AG04450 (cell line): ENCODE data around the gene CYP11A1. TPM values are rescaled to one million over a fixed set of nuclear protein-coding genes. Genes with fewer than 3 reads are reported as not detected.

ENCODE experiments used
- CTCF ChIA-PET: fragments of 300-600, 350-600 bp; formaldehyde crosslinking; extraction: SDS; loops from one replicate; lab custom pipeline; 2022; ENCODE audit warnings: antibody characterized with exemption, inconsistent platforms; lab: Charles Lee
- POLR2A ChIA-PET: fragments of 350-600 bp; formaldehyde crosslinking; extraction: SDS; loops from one replicate; lab custom pipeline; 2021; ENCODE audit warnings: antibody characterized with exemption, inconsistent platforms; lab: Yijun Ruan, JAX
- DNase-seq: peaks from one replicate; pipeline ENCODE4 v3.0.0-alpha.2; 2011; ENCODE audit warnings: low read depth, low spot score
- H3K27ac ChIP-seq: one replicate; pipeline ENCODE4 v1.5.1; 2012; ENCODE audit warnings: low read depth, low read length, control low read depth
- H3K27me3 ChIP-seq: one replicate; pipeline ENCODE4 v1.6.0; 2012; ENCODE audit warnings: low read length; ENCODE audit not compliant: control insufficient read depth, insufficient read depth
- H3K4me3 ChIP-seq: 2 replicates; pipeline ENCODE4 v1.5.1; 2011; ENCODE audit warnings: mild to moderate bottlenecking, low read depth, low read length, control low read depth
- H3K9me3 ChIP-seq: 2 replicates; pipeline ENCODE4 v1.5.1; 2012; ENCODE audit warnings: low read length; ENCODE audit not compliant: control insufficient read depth, insufficient read depth
- CTCF ChIP-seq: IDR thresholded peaks from 2 replicates; pipeline ENCODE4 v1.5.1; 2011; ENCODE audit warnings: low read depth, low read length, control low read depth, inconsistent platforms
- polyA plus RNA-seq: library from polyadenylated mRNA; depleted of rRNA; stranded (reverse); fragments of >200 nt; gene quantifications from 2 replicates; pipeline ENCODE4 v1.2.3, GENCODE V29; 2011

The CYP11A1 gene
- polyA plus RNA-seq, 1 experiment: 0.14 TPM

- ChIA-PET CTCF (interaction anchor here (2.0 kb wide), 1 partner anchor 13 kb away, joined by 6 read pairs; no protein-coding TSS in a partner anchor), POLR2A (no interaction called here)
- no peak for TF ChIP-seq CTCF
- no peak overlapping the region for H3K4me3 ChIP-seq
- H3K27me3 ChIP-seq: peaks cover 35% of the 10 kb centered on the region
- H3K27ac ChIP-seq: no peak overlapping the region
- no peaks in the 10 kb centered on the region for H3K9me3 ChIP-seq
- no peak for DNase-seq
Measured at GRCh38 chr15:74334127-74334526, 33.3 kb downstream of the CYP11A1 start.

GRCh38 chr15:74333662-74334061, 33.8 kb downstream of the CYP11A1 start:
- CTCF ChIA-PET: interaction anchor here (2.0 kb wide), 1 partner anchor 13 kb away, joined by 6 read pairs; no protein-coding TSS in a partner anchor

GRCh38 chr15:74333093-74333492, 34.4 kb downstream of the CYP11A1 start:
- peaks cover 38% of the 10 kb centered on the region for H3K27me3 ChIP-seq
- POLR2A ChIA-PET: no interaction called here

More at GRCh38 chr15:74333662-74334061, 33.8 kb downstream of the CYP11A1 start:
- no peaks in the 10 kb centered on the region for H3K9me3 ChIP-seq
- H3K27me3 ChIP-seq: peaks cover 34% of the 10 kb centered on the region
- H3K27ac ChIP-seq: no peak overlapping the region
- no peak overlapping the region for H3K4me3 ChIP-seq
- no peak for TF ChIP-seq CTCF
- no peak for DNase-seq
- POLR2A ChIA-PET: no interaction called here

GRCh38 chr15:74332611-74333010, 34.8 kb downstream of the CYP11A1 start:
- CTCF ChIA-PET: no interaction called here
- no peak for TF ChIP-seq CTCF
- no peak for DNase-seq

More at GRCh38 chr15:74333093-74333492, 34.4 kb downstream of the CYP11A1 start:
- TF ChIP-seq CTCF: no peak
- H3K27ac ChIP-seq: no peak overlapping the region
- no peak overlapping the region for H3K4me3 ChIP-seq
- H3K9me3 ChIP-seq: no peaks in the 10 kb centered on the region
- no peak for DNase-seq
- CTCF ChIA-PET: interaction anchor here (2.0 kb wide), 1 partner anchor 12 kb away, joined by 6 read pairs; no protein-coding TSS in a partner anchor

GRCh38 chr15:74332011-74332410, 35.4 kb downstream of the CYP11A1 start:
- POLR2A ChIA-PET: no interaction called here
- Histone ChIP-seq H3K27me3 (peaks cover 40% of the 10 kb centered on the region), H3K9me3 (no peaks in the 10 kb centered on the region), H3K4me3 (no peak overlapping the region), H3K27ac (no peak overlapping the region)
- CTCF ChIA-PET: no interaction called here
- no peak for TF ChIP-seq CTCF
- DNase-seq: no peak

More at GRCh38 chr15:74332611-74333010, 34.8 kb downstream of the CYP11A1 start:
- Histone ChIP-seq H3K9me3 (no peaks in the 10 kb centered on the region), H3K4me3 (no peak overlapping the region), H3K27ac (no peak overlapping the region), H3K27me3 (peaks cover 39% of the 10 kb centered on the region)
- POLR2A ChIA-PET: no interaction called here
